MM.1S (cell line): Measurements from ENCODE around the gene CAPZA2.
"Not testable (repeated sequence)": the region's sequence is repeated elsewhere in the genome, so short reads cannot be mapped to it uniquely, and the experiment has no call there.

ENCODE experiments used
- DNase-seq: peaks from one replicate; pipeline ENCODE4 v3.0.0-alpha.2; 2015
- H2AFZ ChIP-seq: fragments of 300-600 bp; sonication (generic); 2 replicates; pipeline ENCODE4 v1.6.0; 2016; ENCODE audit warnings: antibody characterized with exemption, low read length
- H3F3A ChIP-seq: fragments of 300-600 bp; sonication (generic); 2 replicates; pipeline ENCODE4 v1.6.1; 2016; ENCODE audit warnings: mild to moderate bottlenecking, antibody characterized with exemption, low read length, moderate library complexity, mixed read lengths; ENCODE audit not compliant: insufficient read depth
- H3K27ac ChIP-seq: fragments of 300-600 bp; sonication (generic); 2 replicates; pipeline ENCODE4 v1.5.1; 2016; ENCODE audit warnings: mild to moderate bottlenecking, low read length
- H3K27me3 ChIP-seq: fragments of 300-600 bp; sonication (generic); replicated peaks from 2 replicates; pipeline ENCODE4 v1.6.0; 2016; ENCODE audit warnings: low read length; ENCODE audit not compliant: insufficient read depth
- H3K36me3 ChIP-seq: fragments of 300-600 bp; sonication (generic); replicated peaks from 2 replicates; pipeline ENCODE4 v1.6.1; 2016; ENCODE audit warnings: mild to moderate bottlenecking, low read length, mixed read lengths; ENCODE audit not compliant: insufficient read depth
- H3K4me1 ChIP-seq: fragments of 300-600 bp; sonication (generic); 2 replicates; pipeline ENCODE4 v1.6.1; 2016; ENCODE audit warnings: low read length, mixed read lengths
- H3K4me2 ChIP-seq: fragments of 300-600 bp; sonication (generic); 2 replicates; pipeline ENCODE4 v1.6.0; 2016; ENCODE audit warnings: low read depth, low read length
- H3K4me3 ChIP-seq: fragments of 300-600 bp; sonication (generic); 2 replicates; pipeline ENCODE4 v1.5.1; 2016; ENCODE audit warnings: low read length, mixed read lengths
- H3K79me2 ChIP-seq: fragments of 300-600 bp; sonication (generic); 2 replicates; pipeline ENCODE4 v1.6.1; 2016; ENCODE audit warnings: mixed run types, low read length, mixed read lengths
- H3K9ac ChIP-seq: fragments of 300-600 bp; sonication (generic); 2 replicates; pipeline ENCODE4 v1.6.1; 2016; ENCODE audit warnings: low read length, mixed read lengths
- H3K9me2 ChIP-seq: fragments of 300-600 bp; sonication (generic); replicated peaks from 2 replicates; pipeline ENCODE4 v1.6.1; 2016; ENCODE audit warnings: mild to moderate bottlenecking, low read length, mixed read lengths; ENCODE audit not compliant: insufficient read depth
- H3K9me3 ChIP-seq: fragments of 300-600 bp; sonication (generic); replicated peaks from 2 replicates; pipeline ENCODE4 v1.6.1; 2016; ENCODE audit warnings: mild to moderate bottlenecking, low read length, mixed read lengths; ENCODE audit not compliant: insufficient read depth
- H4K20me1 ChIP-seq: fragments of 300-600 bp; sonication (generic); 2 replicates; pipeline ENCODE4 v1.6.1; 2016; ENCODE audit warnings: mild to moderate bottlenecking, low read length, moderate library complexity, mixed read lengths; ENCODE audit not compliant: insufficient read depth
- EZH2 ChIP-seq: fragments of 300-600 bp; sonication (generic); optimal IDR thresholded peaks from 2 replicates; pipeline ENCODE3; 2017; ENCODE audit warnings: low read depth, mild to moderate bottlenecking, antibody characterized with exemption, low read length, mixed read lengths
- EZH2phosphoT487 ChIP-seq: fragments of 300-600 bp; sonication (generic); IDR thresholded peaks from 2 replicates; pipeline ENCODE4 v1.6.1; 2018; ENCODE audit warnings: antibody characterized with exemption, low read length
- TF ChIP-seq, protein P1 (sequence below): fragments of 300-600 bp; sonication (generic); IDR thresholded peaks from 2 replicates; pipeline ENCODE4 v1.5.1; 2016; ENCODE audit warnings: antibody characterized with exemption, low read length, mixed read lengths

The CAPZA2 gene

DNA sequence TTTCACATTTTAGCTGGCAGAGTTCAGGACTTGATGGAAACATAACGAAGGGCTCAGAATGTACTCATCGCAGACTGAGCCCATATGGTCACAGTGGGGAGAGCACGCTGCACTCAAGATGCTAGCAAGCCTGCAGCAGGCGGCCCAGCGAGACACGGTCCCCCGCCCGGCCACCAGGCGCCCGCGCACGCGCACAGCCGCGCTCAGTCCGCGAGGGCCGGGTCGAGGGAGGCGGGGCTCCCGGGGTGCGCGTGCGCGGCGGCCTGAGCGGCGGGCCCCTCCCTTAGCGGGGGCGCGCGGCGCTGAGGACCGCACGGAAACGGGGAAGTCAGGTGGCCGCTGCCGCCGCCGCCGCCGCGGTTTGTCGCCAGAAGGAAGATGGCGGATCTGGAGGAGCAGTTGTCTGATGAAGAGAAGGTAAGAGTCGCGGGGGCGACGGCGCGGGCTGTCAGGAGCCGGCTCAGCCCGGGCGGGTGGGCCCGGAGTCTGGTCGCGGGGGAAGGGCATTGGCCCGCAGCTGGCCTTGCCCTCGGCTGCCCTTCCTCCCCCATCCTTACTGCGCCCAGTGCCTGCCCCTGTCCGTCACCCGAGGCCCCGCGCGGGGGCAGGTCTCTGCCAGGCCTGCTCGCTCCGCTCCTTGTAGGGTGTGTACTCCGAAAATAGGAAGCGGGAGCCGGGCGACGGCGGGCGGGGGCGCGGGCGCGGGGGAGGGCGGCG, at the start of gene CAPZA2:
Gene CAPZA2 (plus strand): TSS at position 354 of the 717 bp plus-strand sequence. CDS start 25 bp downstream, at position 379.
- Histone ChIP-seq H3K4me2 (peak within 1 kb of the TSS; percentile 79), H3K4me1 (peaks cover 33% of the 10 kb centered on the region), H3K79me2 (peaks cover 49% of the 10 kb centered on the region), H3K9me3 (no peaks in the 10 kb centered on the region), H2AFZ (peak within 1 kb of the TSS; percentile 92), H4K20me1 (peaks cover 23% of the 10 kb centered on the region), H3F3A (peaks cover 15% of the 10 kb centered on the region), H3K27me3 (no peaks in the 10 kb centered on the region), H3K4me3 (peak within 1 kb of the TSS; percentile 97), H3K36me3 (no peaks in the 10 kb centered on the region), H3K27ac (peak within 1 kb of the TSS; percentile 83), H3K9ac (peak within 1 kb of the TSS; percentile 90), H3K9me2 (no peaks in the 10 kb centered on the region)
- DNase-seq: peak; percentile 97
- no peak for TF ChIP-seq EZH2phosphoT487
- TF ChIP-seq, protein P1, sequence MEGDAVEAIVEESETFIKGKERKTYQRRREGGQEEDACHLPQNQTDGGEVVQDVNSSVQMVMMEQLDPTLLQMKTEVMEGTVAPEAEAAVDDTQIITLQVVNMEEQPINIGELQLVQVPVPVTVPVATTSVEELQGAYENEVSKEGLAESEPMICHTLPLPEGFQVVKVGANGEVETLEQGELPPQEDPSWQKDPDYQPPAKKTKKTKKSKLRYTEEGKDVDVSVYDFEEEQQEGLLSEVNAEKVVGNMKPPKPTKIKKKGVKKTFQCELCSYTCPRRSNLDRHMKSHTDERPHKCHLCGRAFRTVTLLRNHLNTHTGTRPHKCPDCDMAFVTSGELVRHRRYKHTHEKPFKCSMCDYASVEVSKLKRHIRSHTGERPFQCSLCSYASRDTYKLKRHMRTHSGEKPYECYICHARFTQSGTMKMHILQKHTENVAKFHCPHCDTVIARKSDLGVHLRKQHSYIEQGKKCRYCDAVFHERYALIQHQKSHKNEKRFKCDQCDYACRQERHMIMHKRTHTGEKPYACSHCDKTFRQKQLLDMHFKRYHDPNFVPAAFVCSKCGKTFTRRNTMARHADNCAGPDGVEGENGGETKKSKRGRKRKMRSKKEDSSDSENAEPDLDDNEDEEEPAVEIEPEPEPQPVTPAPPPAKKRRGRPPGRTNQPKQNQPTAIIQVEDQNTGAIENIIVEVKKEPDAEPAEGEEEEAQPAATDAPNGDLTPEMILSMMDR: peak; percentile 30

DNA sequence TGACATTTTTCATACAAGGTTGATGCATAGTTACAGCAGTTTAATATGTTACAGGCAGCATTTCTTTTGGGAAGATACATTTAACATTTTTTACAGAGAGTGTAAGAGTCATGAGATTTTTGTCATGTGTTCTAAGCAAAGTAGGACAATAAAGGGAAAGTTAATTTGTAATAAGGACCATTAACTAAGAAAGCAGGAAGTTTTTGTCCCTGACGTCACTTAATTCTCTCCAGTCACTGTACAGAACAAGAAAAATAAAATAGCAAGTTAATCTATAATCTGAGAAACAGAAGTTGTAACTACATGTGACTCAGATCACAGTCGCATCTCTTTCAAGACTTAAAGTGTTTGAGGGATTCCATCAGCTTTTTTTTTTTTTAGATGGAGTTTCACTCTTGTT, 49.5 kb upstream of the CAPZA2 start:
- Histone ChIP-seq H3K4me1 (no peaks in the 10 kb centered on the region), H4K20me1 (no peaks in the 10 kb centered on the region), H3F3A (no peaks in the 10 kb centered on the region), H3K4me3 (no peak overlapping the region), H2AFZ (no peak overlapping the region), H3K36me3 (no peaks in the 10 kb centered on the region), H3K9me3 (no peaks in the 10 kb centered on the region), H3K79me2 (no peaks in the 10 kb centered on the region), H3K27ac (no peak overlapping the region), H3K27me3 (no peaks in the 10 kb centered on the region), H3K4me2 (no peak overlapping the region), H3K9ac (no peak overlapping the region), H3K9me2 (no peaks in the 10 kb centered on the region)
- no peak for TF ChIP-seq EZH2phosphoT487
- DNase-seq: no peak

DNA sequence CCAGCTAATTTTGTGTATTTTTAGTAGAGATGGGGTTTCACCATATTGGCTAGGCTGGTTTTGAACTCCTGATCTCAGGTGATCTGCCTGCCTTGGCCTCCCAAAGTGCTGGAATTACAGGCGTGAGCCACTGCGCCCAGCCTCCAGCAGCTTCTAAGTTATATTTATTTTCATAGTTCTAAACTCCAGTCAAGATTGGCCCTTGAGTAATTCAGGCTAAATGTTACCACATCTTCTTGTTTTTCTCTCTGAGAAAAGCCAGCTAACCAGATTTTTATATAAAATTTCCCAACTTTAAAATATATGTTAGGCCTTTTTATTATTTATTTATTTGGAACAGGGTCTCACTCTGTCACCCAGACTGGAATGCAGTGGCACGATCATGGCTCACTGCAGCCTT, 49.0 kb upstream of the CAPZA2 start:
- not testable (repeated sequence) for H3K4me3 ChIP-seq, H3K27me3 ChIP-seq, H3F3A ChIP-seq, H3K9me2 ChIP-seq, H3K9me3 ChIP-seq, H3K36me3 ChIP-seq, H3K4me1 ChIP-seq, H3K4me2 ChIP-seq, DNase-seq, H3K9ac ChIP-seq, H2AFZ ChIP-seq, H3K27ac ChIP-seq, H3K79me2 ChIP-seq, H4K20me1 ChIP-seq

DNA sequence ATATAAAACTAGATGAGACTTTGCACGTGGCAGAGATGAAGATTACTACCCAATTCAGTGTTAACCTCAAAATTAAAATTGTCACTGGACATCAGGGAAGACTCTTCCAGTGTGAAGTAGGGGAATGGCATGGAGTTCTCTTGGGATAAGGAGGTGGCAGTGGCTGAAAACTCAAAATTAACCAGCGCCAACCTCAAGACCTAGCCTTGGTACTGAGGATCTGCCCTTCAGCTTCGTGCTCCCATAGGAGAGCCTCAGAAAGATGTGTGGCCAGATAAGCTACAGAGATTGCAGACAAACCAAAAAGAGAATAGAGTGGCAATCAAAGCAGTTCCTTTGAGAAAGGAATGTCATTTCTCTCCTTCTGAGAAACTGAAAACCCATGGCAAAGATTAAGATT, 47.3 kb upstream of the CAPZA2 start:
- no peaks in the 10 kb centered on the region for H3K36me3 ChIP-seq
- H3K4me1 ChIP-seq: no peaks in the 10 kb centered on the region
- DNase-seq: no peak
- no peaks in the 10 kb centered on the region for H4K20me1 ChIP-seq
- no peaks in the 10 kb centered on the region for H3K9me3 ChIP-seq
- H3F3A ChIP-seq: no peaks in the 10 kb centered on the region
- no peak overlapping the region for H3K9ac ChIP-seq
- no peak overlapping the region for H3K27ac ChIP-seq
- H3K9me2 ChIP-seq: no peaks in the 10 kb centered on the region
- no peaks in the 10 kb centered on the region for H3K79me2 ChIP-seq
- H3K27me3 ChIP-seq: no peaks in the 10 kb centered on the region
- TF ChIP-seq EZH2: no peak
- TF ChIP-seq EZH2phosphoT487: no peak
- TF ChIP-seq, protein P1: no peak
- no peak overlapping the region for H3K4me3 ChIP-seq
- no peak overlapping the region for H2AFZ ChIP-seq
- no peak overlapping the region for H3K4me2 ChIP-seq
